HEK293T (cell line): ENCODE data around the gene KRT2.

ENCODE experiments used
- CTCF ChIA-PET: fragments of 350-600 bp; formaldehyde crosslinking; extraction: SDS; loops from one replicate; lab custom pipeline; 2021; ENCODE audit warnings: antibody characterized with exemption, inconsistent platforms; lab: Yijun Ruan, JAX
- POLR2A ChIA-PET: fragments of 350-600 bp; formaldehyde crosslinking; extraction: SDS; loops from one replicate; lab custom pipeline; 2020; ENCODE audit warnings: antibody characterized with exemption, inconsistent platforms; lab: Yijun Ruan, JAX
- DNase-seq: peaks from one replicate; pipeline ENCODE4 v3.0.0; 2012; ENCODE audit warnings: mixed read lengths; ENCODE audit errors: extremely low spot score
- ARNT ChIP-seq: fragments of 450-650 bp; IDR thresholded peaks from 2 replicates; pipeline ENCODE4 v1.6.1; 2017; ENCODE audit warnings: mild to moderate bottlenecking
- BHLHE40 ChIP-seq: fragments of 450-650 bp; IDR thresholded peaks from 2 replicates; pipeline ENCODE4 v1.6.1; 2016; ENCODE audit warnings: mild to moderate bottlenecking, moderate library complexity, borderline replicate concordance
- CTBP1 ChIP-seq: fragments of 450-650 bp; IDR thresholded peaks from 2 replicates; pipeline ENCODE4 v1.6.1; 2016; ENCODE audit warnings: borderline replicate concordance
- ELF4 ChIP-seq: fragments of 450-650 bp; IDR thresholded peaks from 2 replicates; pipeline ENCODE4 v1.6.1; 2017; ENCODE audit warnings: antibody characterized with exemption
- FOXA1 ChIP-seq: fragments of 450-650 bp; IDR thresholded peaks from 2 replicates; pipeline ENCODE4 v1.6.1; 2016; ENCODE audit warnings: mild to moderate bottlenecking
- FOXK2 ChIP-seq: fragments of 450-650 bp; IDR thresholded peaks from 2 replicates; pipeline ENCODE4 v1.6.1; 2016; ENCODE audit warnings: mild to moderate bottlenecking
- FOXM1 ChIP-seq: fragments of 450-650 bp; IDR thresholded peaks from 2 replicates; pipeline ENCODE4 v1.6.1; 2017; ENCODE audit warnings: mild to moderate bottlenecking, borderline replicate concordance
- HDGF ChIP-seq: fragments of 450-650 bp; IDR thresholded peaks from 2 replicates; pipeline ENCODE4 v1.6.1; 2017; ENCODE audit warnings: antibody characterized with exemption, borderline replicate concordance
- L3MBTL2 ChIP-seq: fragments of 450-650 bp; conservative IDR thresholded peaks from 2 replicates; pipeline ENCODE4 v1.6.1; 2016; ENCODE audit warnings: mild to moderate bottlenecking
- LEF1 ChIP-seq: fragments of 450-650 bp; IDR thresholded peaks from 2 replicates; pipeline ENCODE4 v1.6.1; 2017; ENCODE audit warnings: mild to moderate bottlenecking, borderline replicate concordance
- NFRKB ChIP-seq: fragments of 450-650 bp; IDR thresholded peaks from 2 replicates; pipeline ENCODE4 v1.6.1; 2016; ENCODE audit warnings: mild to moderate bottlenecking, moderate library complexity
- PKNOX1 ChIP-seq: fragments of 450-650 bp; IDR thresholded peaks from 2 replicates; pipeline ENCODE4 v1.6.1; 2016
- SP1 ChIP-seq: fragments of 450-650 bp; IDR thresholded peaks from 2 replicates; pipeline ENCODE4 v1.6.1; 2017
- SUZ12 ChIP-seq: fragments of 450-650 bp; IDR thresholded peaks from 2 replicates; pipeline ENCODE4 v1.6.1; 2016; ENCODE audit warnings: mild to moderate bottlenecking
- TARDBP ChIP-seq: fragments of 450-650 bp; IDR thresholded peaks from 2 replicates; pipeline ENCODE4 v1.6.1; 2016
- ZNF384 ChIP-seq: fragments of 450-650 bp; IDR thresholded peaks from 2 replicates; pipeline ENCODE4 v1.6.1; 2016

Gene KRT2

GRCh38 chr12:52636592-52637258 lies 15.3 kb downstream of the KRT2 start:
- DNase-seq = no peak
- POLR2A ChIA-PET = no interaction called here
- CTCF ChIA-PET = no interaction called here

GRCh38 chr12:52636189-52636588 lies 15.8 kb downstream of the KRT2 start:
- POLR2A ChIA-PET = no interaction called here
- DNase-seq = no peak
- no peak for TF ChIP-seq CTBP1
- TF ChIP-seq LEF1 = no peak
- no peak for TF ChIP-seq ARNT
- no peak for TF ChIP-seq FOXM1
- no peak for TF ChIP-seq SUZ12
- TF ChIP-seq ZNF384 = no peak
- TF ChIP-seq FOXK2 = no peak
- no peak for TF ChIP-seq NFRKB
- TF ChIP-seq HDGF = no peak
- TF ChIP-seq SP1 = no peak
- no peak for TF ChIP-seq ELF4
- no peak for TF ChIP-seq TARDBP
- CTCF ChIA-PET = no interaction called here

More at GRCh38 chr12:52636592-52637258, 15.3 kb downstream of the KRT2 start:
- TF ChIP-seq SP1 (no peak), HDGF (no peak), BHLHE40 (no peak), NFRKB (no peak), L3MBTL2 (no peak), PKNOX1 (no peak), TARDBP (no peak), ELF4 (no peak), SUZ12 (no peak), CTBP1 (no peak), ARNT (no peak), ZNF384 (no peak)

- TF ChIP-seq FOXM1 (no peak), ARNT (no peak), ZNF384 (no peak), FOXA1 (no peak), ELF4 (no peak), SUZ12 (no peak), PKNOX1 (no peak), CTBP1 (no peak), BHLHE40 (no peak), NFRKB (no peak), SP1 (no peak), TARDBP (no peak), L3MBTL2 (no peak), HDGF (no peak), FOXK2 (no peak), LEF1 (no peak)
- ChIA-PET CTCF (no interaction called here), POLR2A (no interaction called here)
- no peak for DNase-seq
Observed at GRCh38 chr12:52634266-52635056, 17.6 kb downstream of the KRT2 start.

- ChIA-PET CTCF (no interaction called here), POLR2A (no interaction called here)
- DNase-seq = no peak
- TF ChIP-seq PKNOX1 (no peak), ZNF384 (no peak), HDGF (no peak), SP1 (no peak), ARNT (no peak), NFRKB (no peak), FOXK2 (no peak), LEF1 (no peak), CTBP1 (no peak), SUZ12 (no peak), L3MBTL2 (no peak), TARDBP (no peak), FOXA1 (no peak), FOXM1 (no peak), BHLHE40 (no peak), ELF4 (no peak)
Observed at GRCh38 chr12:52633383-52633782, 18.6 kb downstream of the KRT2 start.

GRCh38 chr12:52632656-52633055 lies 19.4 kb downstream of the KRT2 start:
- TF ChIP-seq FOXK2 (no peak), ELF4 (no peak), ARNT (no peak), PKNOX1 (no peak), CTBP1 (no peak), TARDBP (no peak), ZNF384 (no peak), FOXA1 (no peak), NFRKB (no peak), L3MBTL2 (no peak), FOXM1 (no peak)
- ChIA-PET CTCF (no interaction called here), POLR2A (no interaction called here)
- no peak for DNase-seq
